BLaER1 (cell line): Measurements from ENCODE around the gene CDK14.

ENCODE experiments used
- H3K27ac ChIP-seq: shearing (Covaris generic); formaldehyde crosslinking; 2 replicates; pipeline ENCODE4 v1.8.1; 2022
- H3K27me3 ChIP-seq: shearing (Covaris generic); formaldehyde crosslinking; 2 replicates; pipeline ENCODE4 v1.8.1; 2022
- H3K36me3 ChIP-seq: shearing (Covaris generic); formaldehyde crosslinking; 2 replicates; pipeline ENCODE4 v1.8.1; 2022
- H3K4me1 ChIP-seq: shearing (Covaris generic); formaldehyde crosslinking; 2 replicates; pipeline ENCODE4 v1.8.1; 2022
- H3K4me2 ChIP-seq: shearing (Covaris generic); formaldehyde crosslinking; 2 replicates; pipeline ENCODE4 v1.8.1; 2022
- H3K4me3 ChIP-seq: shearing (Covaris generic); formaldehyde crosslinking; 2 replicates; pipeline ENCODE4 v1.8.1; 2022
- H3K9ac ChIP-seq: shearing (Covaris generic); formaldehyde crosslinking; 2 replicates; pipeline ENCODE4 v1.8.1; 2022
- H3K9me3 ChIP-seq: shearing (Covaris generic); formaldehyde crosslinking; 2 replicates; pipeline ENCODE4 v1.8.1; 2022
- H4K20me1 ChIP-seq: shearing (Covaris generic); formaldehyde crosslinking; 2 replicates; pipeline ENCODE4 v1.8.1; 2022
- Cebpa-rat ChIP-seq: shearing (Covaris generic); IDR thresholded peaks from 2 replicates; pipeline ENCODE4 v1.8.1; 2022

CDK14 gene

GRCh38 chr7:90818341-90818740 lies 222.2 kb downstream of the CDK14 start:
- Histone ChIP-seq H3K27ac (no peak overlapping the region), H3K9ac (no peak overlapping the region), H4K20me1 (no peaks in the 10 kb centered on the region), H3K9me3 (peaks cover 9% of the 10 kb centered on the region; the same call in 1 of the 2 replicates), H3K36me3 (peaks cover 25% of the 10 kb centered on the region), H3K27me3 (no peaks in the 10 kb centered on the region), H3K4me3 (no peak overlapping the region), H3K4me2 (no peak overlapping the region), H3K4me1 (no peaks in the 10 kb centered on the region)
- no peak for TF ChIP-seq Cebpa-rat

DNA sequence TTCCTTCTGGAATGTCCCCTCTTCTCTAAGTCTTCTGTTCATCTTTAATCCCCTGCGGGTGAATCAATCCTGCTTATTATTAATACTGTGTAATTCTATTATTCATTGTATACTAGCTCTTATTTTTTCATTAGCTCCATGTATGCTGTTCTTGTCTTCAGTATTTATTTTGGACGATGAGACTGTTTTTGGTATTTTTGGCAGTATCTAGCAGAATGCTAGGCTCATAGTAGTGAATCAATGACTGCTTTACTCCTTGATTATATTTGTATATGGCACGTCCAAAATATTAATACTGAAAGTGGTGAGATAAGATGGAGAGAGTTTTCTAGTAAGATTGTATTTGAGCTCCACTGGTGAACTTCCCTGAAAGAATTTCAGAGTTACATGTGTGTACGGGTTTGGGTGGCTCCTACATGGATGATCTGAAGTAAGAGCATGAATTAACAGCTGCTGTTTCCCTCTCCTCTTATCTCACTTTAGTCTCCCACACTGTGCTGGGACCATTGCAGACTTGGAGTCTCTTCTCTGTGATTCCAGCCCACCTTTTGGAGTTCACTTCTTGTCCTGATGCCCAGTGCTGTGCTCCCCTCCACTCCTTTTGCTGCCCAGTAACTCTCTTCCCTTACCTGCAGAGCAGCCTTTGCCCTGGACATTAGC lies 226.0 kb downstream of the CDK14 start:
- Histone ChIP-seq H3K36me3 (peaks cover 19% of the 10 kb centered on the region), H3K4me1 (no peaks in the 10 kb centered on the region), H4K20me1 (no peaks in the 10 kb centered on the region), H3K9ac (no peak overlapping the region), H3K4me3 (no peak overlapping the region), H3K4me2 (no peak overlapping the region), H3K27me3 (no peaks in the 10 kb centered on the region), H3K27ac (no peak overlapping the region), H3K9me3 (peaks cover 9% of the 10 kb centered on the region; the same call in 1 of the 2 replicates)
- TF ChIP-seq Cebpa-rat: no peak

DNA sequence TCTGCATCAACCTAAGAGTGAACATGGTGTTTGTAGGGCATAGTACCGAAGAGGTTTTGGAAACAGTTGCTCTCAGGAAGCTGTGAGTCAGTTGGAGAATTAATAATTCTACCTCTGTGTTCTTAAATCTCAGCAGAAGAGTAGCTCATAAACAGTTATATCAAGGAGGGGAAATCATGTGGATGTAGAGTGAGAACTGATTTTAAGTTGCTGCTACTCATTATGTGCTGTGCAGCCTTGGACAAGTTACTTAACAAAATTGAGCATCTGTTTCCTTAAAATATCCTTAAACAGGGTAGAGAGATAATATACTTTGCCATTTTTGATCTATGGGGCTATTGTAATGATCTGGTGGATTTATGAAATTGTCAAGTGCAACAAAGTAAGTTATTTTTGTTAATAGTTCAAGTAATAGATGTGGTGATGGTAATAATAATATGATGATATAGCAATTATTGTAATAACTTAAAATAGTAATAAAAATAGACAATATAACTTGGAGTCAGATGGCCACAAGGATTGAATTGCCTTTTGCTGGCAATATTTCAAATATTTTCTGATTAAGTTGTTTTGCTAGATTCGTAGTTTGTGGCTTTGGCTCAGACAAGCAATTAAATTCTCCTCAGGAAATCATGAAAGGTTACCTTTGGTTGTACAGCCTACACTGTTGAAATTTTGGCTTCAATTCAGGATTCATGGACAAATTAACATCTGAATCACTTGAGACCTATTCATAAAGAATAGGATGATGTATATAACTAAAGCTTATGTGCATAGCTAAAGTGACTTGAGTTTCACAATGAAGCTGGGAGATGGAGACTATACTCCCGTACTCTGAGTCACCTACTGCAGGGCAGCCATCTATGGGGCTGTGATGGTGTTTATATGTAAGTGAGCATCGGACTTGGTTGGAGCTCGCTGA lies 228.5 kb downstream of the CDK14 start:
- no peak overlapping the region for H3K4me3 ChIP-seq

DNA sequence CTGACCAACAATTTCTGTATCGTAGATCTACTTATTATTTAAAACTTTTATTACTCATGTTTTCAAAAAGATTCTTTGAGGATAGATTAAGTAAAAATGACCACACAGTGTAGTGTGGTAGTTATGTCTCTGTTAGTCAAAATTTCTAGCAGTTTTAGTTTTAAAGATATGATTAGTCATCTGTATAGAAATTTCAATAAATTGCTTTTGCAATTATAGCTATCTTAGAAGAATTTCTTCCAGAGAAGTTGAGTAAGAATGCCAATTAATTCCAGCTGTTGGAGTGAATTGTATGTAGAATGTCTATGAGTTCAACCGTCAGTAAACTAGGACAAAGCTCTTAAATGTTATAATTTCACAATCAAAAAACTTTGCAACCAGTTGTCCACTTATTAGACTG lies 229.7 kb downstream of the CDK14 start:
- Histone ChIP-seq H3K27me3 (no peaks in the 10 kb centered on the region), H3K9me3 (peaks cover 27% of the 10 kb centered on the region), H3K36me3 (peaks cover 39% of the 10 kb centered on the region), H4K20me1 (no peaks in the 10 kb centered on the region), H3K4me2 (no peak overlapping the region), H3K4me3 (no peak overlapping the region), H3K27ac (no peak overlapping the region), H3K9ac (no peak overlapping the region), H3K4me1 (no peaks in the 10 kb centered on the region)
- TF ChIP-seq Cebpa-rat: no peak

More for the DNA sequence above, 228.5 kb downstream of the CDK14 start:
- Histone ChIP-seq H3K27ac (no peak overlapping the region), H3K36me3 (peaks cover 36% of the 10 kb centered on the region), H4K20me1 (no peaks in the 10 kb centered on the region), H3K4me2 (no peak overlapping the region), H3K9me3 (peaks cover 27% of the 10 kb centered on the region), H3K27me3 (no peaks in the 10 kb centered on the region), H3K9ac (no peak overlapping the region), H3K4me1 (no peaks in the 10 kb centered on the region)
- TF ChIP-seq Cebpa-rat: no peak

DNA sequence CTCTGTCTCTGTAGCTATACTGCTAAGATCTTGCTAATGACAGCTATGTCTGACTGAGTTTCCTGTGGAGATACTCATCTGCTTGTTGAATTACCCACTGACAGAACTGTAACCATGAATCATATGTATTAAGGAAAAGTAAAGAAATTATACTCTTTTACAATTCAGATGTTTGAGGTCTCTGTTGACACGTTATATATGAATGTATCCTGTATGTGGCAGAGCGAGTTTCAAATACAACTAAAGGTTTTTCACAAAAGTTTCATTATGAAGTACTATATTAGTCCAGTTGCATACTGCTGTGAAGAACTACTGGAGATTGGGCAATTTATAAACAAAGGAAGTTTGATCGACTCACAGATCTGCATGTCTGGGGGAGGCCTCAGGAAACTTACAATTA lies 232.5 kb downstream of the CDK14 start:
- Histone ChIP-seq H3K4me3 (no peak overlapping the region), H3K27ac (no peak overlapping the region), H3K4me2 (no peak overlapping the region), H3K4me1 (no peaks in the 10 kb centered on the region), H3K9me3 (peaks cover 27% of the 10 kb centered on the region), H4K20me1 (no peaks in the 10 kb centered on the region), H3K36me3 (peaks cover 33% of the 10 kb centered on the region), H3K9ac (no peak overlapping the region), H3K27me3 (no peaks in the 10 kb centered on the region)
- TF ChIP-seq Cebpa-rat: no peak

DNA sequence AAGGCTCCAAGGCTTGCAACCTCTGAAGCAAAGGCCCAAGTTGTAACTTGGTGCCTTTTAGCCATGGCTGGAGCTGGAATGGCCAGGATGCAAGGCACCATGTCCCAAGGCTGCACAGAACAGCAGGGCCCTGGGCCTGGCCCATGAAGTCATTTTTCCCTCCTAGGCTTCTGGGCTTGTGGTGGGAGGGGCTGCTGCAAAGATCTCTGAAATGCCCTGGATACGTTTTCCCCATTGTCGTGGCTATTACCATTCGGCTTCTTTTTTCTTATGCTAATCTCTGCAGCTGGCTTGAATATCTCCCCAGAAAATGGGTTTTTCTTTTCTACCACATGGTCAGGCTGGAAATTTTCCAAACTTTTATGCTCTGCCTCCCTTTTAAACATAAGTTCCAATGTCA lies 234.2 kb downstream of the CDK14 start:
- Histone ChIP-seq H3K9ac (no peak overlapping the region), H3K27me3 (no peaks in the 10 kb centered on the region), H3K36me3 (peaks cover 33% of the 10 kb centered on the region), H3K27ac (no peak overlapping the region), H3K9me3 (peaks cover 27% of the 10 kb centered on the region), H4K20me1 (no peaks in the 10 kb centered on the region), H3K4me2 (no peak overlapping the region), H3K4me1 (no peaks in the 10 kb centered on the region), H3K4me3 (no peak overlapping the region)
- TF ChIP-seq Cebpa-rat: no peak

DNA sequence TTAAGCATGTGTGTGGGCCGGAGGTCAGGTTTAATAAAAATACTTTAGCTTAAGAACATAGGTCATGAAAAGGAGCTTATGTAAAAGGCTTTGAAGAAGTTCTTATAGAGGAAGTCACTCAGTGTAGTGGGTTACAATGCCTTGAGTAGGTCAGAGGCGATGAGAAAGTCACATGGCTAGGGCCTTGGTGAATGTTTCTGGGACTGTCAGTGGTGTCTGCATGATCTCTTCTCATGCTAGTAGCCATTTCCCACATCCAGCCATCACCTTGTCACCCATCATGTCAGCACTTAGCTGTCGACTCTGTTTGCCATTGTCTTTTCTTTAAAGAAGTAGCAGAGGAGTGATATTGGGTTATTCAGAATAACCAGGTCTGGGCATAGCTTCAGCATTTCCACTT lies 236.6 kb downstream of the CDK14 start:
- no peak overlapping the region for H3K27ac ChIP-seq
- H3K4me1 ChIP-seq: no peaks in the 10 kb centered on the region
- H3K9ac ChIP-seq: no peak overlapping the region
- no peaks in the 10 kb centered on the region for H4K20me1 ChIP-seq
- H3K4me2 ChIP-seq: no peak overlapping the region
- H3K4me3 ChIP-seq: no peak overlapping the region
- H3K9me3 ChIP-seq: peaks cover 42% of the 10 kb centered on the region
- H3K36me3 ChIP-seq: peaks cover 52% of the 10 kb centered on the region
- H3K27me3 ChIP-seq: no peaks in the 10 kb centered on the region
- TF ChIP-seq Cebpa-rat: no peak

DNA sequence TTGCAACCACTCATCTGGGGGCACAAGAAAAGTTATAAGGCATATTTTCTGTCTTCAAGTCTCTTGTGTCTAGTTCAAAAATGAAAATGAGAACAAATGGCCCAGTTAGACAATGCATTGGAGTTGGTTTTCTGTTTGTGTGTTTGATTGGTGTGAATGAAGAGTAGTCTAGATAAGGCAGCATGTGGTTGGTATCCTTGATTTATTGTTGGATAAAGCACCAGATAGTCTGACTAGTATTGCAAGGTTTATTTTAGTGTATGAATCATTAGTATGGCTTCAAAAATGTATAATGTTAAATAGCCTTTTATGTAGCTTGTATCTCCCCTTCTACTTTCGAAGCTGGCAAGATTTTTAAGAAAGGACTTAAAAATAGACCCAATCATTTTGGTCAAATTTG lies 237.3 kb downstream of the CDK14 start:
- no peaks in the 10 kb centered on the region for H3K27me3 ChIP-seq
- no peaks in the 10 kb centered on the region for H3K4me1 ChIP-seq
- no peak for TF ChIP-seq Cebpa-rat
- peaks cover 54% of the 10 kb centered on the region for H3K36me3 ChIP-seq
- H4K20me1 ChIP-seq: no peaks in the 10 kb centered on the region
- H3K9ac ChIP-seq: no peak overlapping the region
- H3K4me3 ChIP-seq: no peak overlapping the region
- H3K9me3 ChIP-seq: peaks cover 43% of the 10 kb centered on the region
- H3K4me2 ChIP-seq: no peak overlapping the region
- no peak overlapping the region for H3K27ac ChIP-seq

DNA sequence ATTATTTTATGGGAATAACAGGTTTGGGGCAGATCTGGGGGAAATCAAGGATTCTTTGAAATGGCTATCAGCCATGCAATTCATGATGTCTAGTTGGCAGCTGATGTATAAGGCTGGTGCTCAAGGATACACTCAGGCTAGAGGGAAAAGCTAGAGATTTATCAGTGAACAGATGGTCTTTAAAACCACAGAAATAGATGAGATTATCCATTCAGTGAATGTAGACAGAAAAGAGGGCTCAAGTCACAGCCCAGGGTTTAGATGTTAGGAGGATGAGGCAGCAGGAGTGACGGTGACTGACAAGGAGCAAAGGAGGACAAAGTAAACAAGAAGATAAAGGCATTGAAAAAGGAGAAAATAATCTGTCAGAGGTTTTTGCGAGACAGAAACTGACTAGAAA lies 238.7 kb downstream of the CDK14 start:
- Histone ChIP-seq H4K20me1 (no peaks in the 10 kb centered on the region), H3K4me3 (no peak overlapping the region), H3K36me3 (peaks cover 51% of the 10 kb centered on the region), H3K9me3 (peaks cover 41% of the 10 kb centered on the region), H3K4me2 (no peak overlapping the region), H3K4me1 (no peaks in the 10 kb centered on the region), H3K27me3 (no peaks in the 10 kb centered on the region), H3K27ac (no peak overlapping the region), H3K9ac (no peak overlapping the region)
- TF ChIP-seq Cebpa-rat: no peak

DNA sequence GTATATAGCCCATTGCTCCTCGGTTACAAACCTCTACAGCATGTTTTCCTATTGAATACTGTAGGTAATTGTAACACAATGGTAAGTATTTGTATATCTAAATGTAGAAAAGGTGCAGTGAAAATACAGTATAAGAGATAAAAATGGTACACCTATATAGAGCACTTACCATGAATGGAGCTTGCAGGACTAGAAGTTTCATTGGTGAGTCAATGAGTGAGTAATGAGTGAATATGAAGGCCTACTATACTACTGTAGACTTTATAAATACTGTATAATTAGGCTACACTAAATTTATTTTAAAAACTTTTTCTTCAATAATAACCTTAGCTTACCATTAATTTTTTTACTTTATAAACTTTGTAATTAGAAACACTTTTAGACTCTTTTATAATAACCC lies 239.7 kb downstream of the CDK14 start:
- Histone ChIP-seq H3K4me3 (no peak overlapping the region), H3K4me1 (no peaks in the 10 kb centered on the region), H3K27me3 (no peaks in the 10 kb centered on the region), H3K9ac (no peak overlapping the region), H3K4me2 (no peak overlapping the region), H3K36me3 (peaks cover 40% of the 10 kb centered on the region), H3K27ac (no peak overlapping the region), H3K9me3 (peaks cover 34% of the 10 kb centered on the region), H4K20me1 (no peaks in the 10 kb centered on the region)
- no peak for TF ChIP-seq Cebpa-rat
